Heart left ventricle (tissue), 13 donors: ENCODE measurements around the gene ZMYM2.

Experiments
- POLR2A ChIP-seq, 2 donors: fragments of 450-650 bp; IDR thresholded peaks; one replicate each; pipeline ENCODE4 v1.6.1; 2017; ENCODE audit warnings: antibody characterized with exemption in 2 of 2, mild to moderate bottlenecking in 2 of 2, moderate library complexity in 2 of 2
- TF ChIP-seq, protein P1 (sequence below), 12 donors: fragments of 200-600 bp; sonication (generic) in 4 of 12; IDR thresholded peaks; one replicate each; pipeline versions ENCODE4 v1.5.0 to v1.8.0; 2018 to 2022; ENCODE audit warnings: antibody characterized with exemption in 12 of 12, mild to moderate bottlenecking in 5 of 12
- donor health status: ischemic (EF 13 %, LVEDD 7.1; RV severe dilation, severe dysfunction).
- donor health status: DM: no; HTN: yes; CAD: no.
- donor health status: DM: no; HTN: no; CAD: no.
- donor health status: ischemic (EF 25% LVEDD 6.9; RV normal size, moderate dysfunction).
- donor health status: ischemic (EF 25% LVEDD 5.7; RV mildly dilated, moderate dysfunction).
- donor health status: ischemic (EF 35%, LVEDD 5.7; RV mildly dilated, moderate dysfunction).
- donor health status: nonischemic (EF 11% LVEDD 7.7; RV severe dilation, severe dysfunction).
- donor health status: DM: yes; HTN: yes; CAD: no.
- donor health status: PGD.
- donor health status: ischemic (EF 29% LVEDD 5.4; RV normal size, mild dysfunction).
- donor health status: nonischemic (EF 23%, LVEDD 6.1; RV moderate dilation, normal function).

DNA sequence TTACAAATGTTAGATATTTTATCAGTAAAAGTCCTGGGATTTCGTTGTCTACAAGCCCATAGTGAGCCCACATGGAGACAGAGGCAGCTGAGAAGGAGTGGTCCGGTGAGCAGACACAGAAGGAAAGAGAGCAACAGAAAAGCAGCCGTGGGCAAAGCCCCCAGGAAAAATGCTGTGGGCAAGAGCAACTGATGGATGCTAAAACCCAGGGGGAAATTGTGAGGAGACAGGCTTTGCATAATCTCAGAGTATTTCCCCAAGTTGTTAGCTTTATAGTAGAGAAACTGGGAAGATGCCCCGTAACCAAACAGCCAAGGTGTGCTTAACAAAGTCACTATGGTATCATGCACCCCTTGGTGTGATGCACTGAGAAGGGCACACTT is 167.2 kb downstream of the ZMYM2 start:
- TF ChIP-seq, protein P1, sequence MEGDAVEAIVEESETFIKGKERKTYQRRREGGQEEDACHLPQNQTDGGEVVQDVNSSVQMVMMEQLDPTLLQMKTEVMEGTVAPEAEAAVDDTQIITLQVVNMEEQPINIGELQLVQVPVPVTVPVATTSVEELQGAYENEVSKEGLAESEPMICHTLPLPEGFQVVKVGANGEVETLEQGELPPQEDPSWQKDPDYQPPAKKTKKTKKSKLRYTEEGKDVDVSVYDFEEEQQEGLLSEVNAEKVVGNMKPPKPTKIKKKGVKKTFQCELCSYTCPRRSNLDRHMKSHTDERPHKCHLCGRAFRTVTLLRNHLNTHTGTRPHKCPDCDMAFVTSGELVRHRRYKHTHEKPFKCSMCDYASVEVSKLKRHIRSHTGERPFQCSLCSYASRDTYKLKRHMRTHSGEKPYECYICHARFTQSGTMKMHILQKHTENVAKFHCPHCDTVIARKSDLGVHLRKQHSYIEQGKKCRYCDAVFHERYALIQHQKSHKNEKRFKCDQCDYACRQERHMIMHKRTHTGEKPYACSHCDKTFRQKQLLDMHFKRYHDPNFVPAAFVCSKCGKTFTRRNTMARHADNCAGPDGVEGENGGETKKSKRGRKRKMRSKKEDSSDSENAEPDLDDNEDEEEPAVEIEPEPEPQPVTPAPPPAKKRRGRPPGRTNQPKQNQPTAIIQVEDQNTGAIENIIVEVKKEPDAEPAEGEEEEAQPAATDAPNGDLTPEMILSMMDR (IDR thresholded peaks at IDR 0.05): no peak
- no peak for TF ChIP-seq POLR2A (IDR thresholded peaks at IDR 0.05)
